HG03135 (cell line): ENCODE data around the gene PRPSAP2.
"Not testable (repeated sequence)": the region's sequence is repeated elsewhere in the genome, so short reads cannot be mapped to it uniquely, and the experiment has no call there.

Source experiments
- ATAC-seq: cut with Tn5 transposase; IDR thresholded peaks from one replicate; pipeline ENCODE4 v1.9.1; 2021; ENCODE audit warnings: mild to moderate bottlenecking, moderate library complexity; ENCODE audit not compliant: unreplicated experiment

The PRPSAP2 gene

GRCh38 chr17:18937981-18938691 is 80.2 kb downstream of the PRPSAP2 start:
- ATAC-seq = no peak

- no peak for ATAC-seq
Measured at GRCh38 chr17:18938692-18939023, 80.7 kb downstream of the PRPSAP2 start.

- no peak for ATAC-seq
Measured at GRCh38 chr17:18944646-18945045, 86.7 kb downstream of the PRPSAP2 start.

- no peak for ATAC-seq
Measured at GRCh38 chr17:18946536-18946935, 88.6 kb downstream of the PRPSAP2 start.

GRCh38 chr17:18947866-18948265 is 89.9 kb downstream of the PRPSAP2 start:
- ATAC-seq = no peak

GRCh38 chr17:18948476-18949006 is 90.6 kb downstream of the PRPSAP2 start:
- no peak for ATAC-seq

- ATAC-seq = no peak
Measured at GRCh38 chr17:18949566-18949965, 91.6 kb downstream of the PRPSAP2 start.

- ATAC-seq = no peak
Measured at GRCh38 chr17:18950346-18950745, 92.4 kb downstream of the PRPSAP2 start.

GRCh38 chr17:18950944-18951905 is 93.3 kb downstream of the PRPSAP2 start:
- no peak for ATAC-seq

- no peak for ATAC-seq
Measured at GRCh38 chr17:18951941-18952842, 94.3 kb downstream of the PRPSAP2 start, which contains the start of gene SLC5A10. TSS of gene SLC5A10 (plus strand) at chr17:18952165. CDS start at chr17:18952206, 41 bp downstream.

GRCh38 chr17:18953231-18953728 is 95.3 kb downstream of the PRPSAP2 start:
- no peak for ATAC-seq

- no peak for ATAC-seq
Measured at GRCh38 chr17:18954321-18954720, 96.4 kb downstream of the PRPSAP2 start.

GRCh38 chr17:18955009-18955408 is 97.1 kb downstream of the PRPSAP2 start:
- no peak for ATAC-seq

GRCh38 chr17:18956021-18956420 is 98.1 kb downstream of the PRPSAP2 start:
- not testable (repeated sequence) for ATAC-seq

GRCh38 chr17:18956581-18956980 is 98.7 kb downstream of the PRPSAP2 start:
- no peak for ATAC-seq

- no peak for ATAC-seq
Measured at GRCh38 chr17:18957831-18958230, 99.9 kb downstream of the PRPSAP2 start.

GRCh38 chr17:18958611-18959010 is 100.7 kb downstream of the PRPSAP2 start:
- no peak for ATAC-seq

- ATAC-seq = no peak
Measured at GRCh38 chr17:18959071-18959844, 101.3 kb downstream of the PRPSAP2 start.

- ATAC-seq = no peak
Measured at GRCh38 chr17:18959845-18960240, 101.9 kb downstream of the PRPSAP2 start.

- no peak for ATAC-seq
Measured at GRCh38 chr17:18960241-18960665, 102.3 kb downstream of the PRPSAP2 start.
